Measurements from ENCODE around the gene OAF.

DNA sequence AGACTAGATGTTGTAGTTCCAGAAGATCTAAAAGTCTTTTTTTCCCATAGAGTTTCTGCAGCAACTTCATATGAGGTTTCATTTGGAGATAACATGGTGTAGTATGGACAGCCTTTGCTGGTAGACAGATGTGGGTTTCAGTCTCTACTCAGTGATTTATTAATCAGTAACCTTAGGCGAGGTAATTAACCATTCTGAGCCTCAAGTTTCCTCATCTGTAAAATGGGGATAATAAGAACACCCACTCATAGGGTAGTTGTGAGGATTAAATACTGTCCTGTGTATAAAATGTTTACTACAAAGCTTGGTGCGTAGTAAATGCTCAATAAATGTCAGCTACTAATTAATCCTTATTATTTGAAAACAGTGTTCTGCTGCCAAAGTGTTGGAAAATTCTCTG, 45.9 kb downstream of the OAF start:
- no peak for TF ChIP-seq EZH2 (IDR thresholded peaks at IDR 0.05)
- no peak for TF ChIP-seq POLR2AphosphoS5 (IDR thresholded peaks at IDR 0.05; ENCODE audit: borderline replicate concordance, low read depth, low read length)
- TF ChIP-seq FOXP2 (optimal IDR thresholded peaks at IDR 0.05; ENCODE audit: control extremely low read depth, extremely low read length, insufficient read depth), result no peak
